HEK293 (cell line): Measurements from ENCODE around the gene TMEM184A.

Experiments
- AEBP2 ChIP-seq: fragments of 450-650 bp; formaldehyde crosslinking; IDR thresholded peaks from 2 replicates; pipeline ENCODE4 v1.5.1; 2016; ENCODE audit warnings: missing biosample characterization, missing genetic modification characterization, borderline replicate concordance
- CTCF ChIP-seq: fragments of 450-650 bp; formaldehyde crosslinking; IDR thresholded peaks from 2 replicates; pipeline ENCODE4 v1.5.1; 2016; ENCODE audit warnings: missing biosample characterization, missing genetic modification characterization
- GLIS1 ChIP-seq: fragments of 450-650 bp; formaldehyde crosslinking; IDR thresholded peaks from 2 replicates; pipeline ENCODE4 v1.5.1; 2016; ENCODE audit warnings: missing biosample characterization, missing genetic modification characterization
- IKZF3 ChIP-seq: fragments of 450-650 bp; IDR thresholded peaks from 2 replicates; pipeline ENCODE4 v1.5.0; 2018; ENCODE audit warnings: missing biosample characterization, mild to moderate bottlenecking, missing genetic modification characterization, moderate library complexity
- KLF16 ChIP-seq: fragments of 450-650 bp; formaldehyde crosslinking; IDR thresholded peaks from 2 replicates; pipeline ENCODE4 v1.5.1; 2017; ENCODE audit warnings: missing biosample characterization, missing genetic modification characterization
- KLF17 ChIP-seq: fragments of 450-650 bp; formaldehyde crosslinking; IDR thresholded peaks from 2 replicates; pipeline ENCODE4 v1.5.1; 2016; ENCODE audit warnings: missing biosample characterization, missing genetic modification characterization
- KLF7 ChIP-seq: fragments of 450-650 bp; formaldehyde crosslinking; IDR thresholded peaks from 2 replicates; pipeline ENCODE4 v1.5.1; 2016; ENCODE audit warnings: missing biosample characterization, missing genetic modification characterization, borderline replicate concordance
- KLF9 ChIP-seq: fragments of 450-650 bp; formaldehyde crosslinking; IDR thresholded peaks from 2 replicates; pipeline ENCODE4 v1.5.1; 2016; ENCODE audit warnings: missing biosample characterization, missing genetic modification characterization, low read depth
- OSR2 ChIP-seq: fragments of 450-650 bp; formaldehyde crosslinking; IDR thresholded peaks from 2 replicates; pipeline ENCODE4 v1.5.1; 2016; ENCODE audit warnings: missing biosample characterization, missing genetic modification characterization
- PATZ1 ChIP-seq: fragments of 450-650 bp; formaldehyde crosslinking; IDR thresholded peaks from 2 replicates; pipeline ENCODE4 v1.5.1; 2016; ENCODE audit warnings: missing biosample characterization, missing genetic modification characterization
- PRDM6 ChIP-seq: fragments of 450-650 bp; formaldehyde crosslinking; IDR thresholded peaks from 2 replicates; pipeline ENCODE4 v1.5.1; 2017; ENCODE audit warnings: missing biosample characterization, missing genetic modification characterization
- RBAK ChIP-seq: fragments of 450-650 bp; formaldehyde crosslinking; IDR thresholded peaks from 2 replicates; pipeline ENCODE4 v1.5.1; 2016; ENCODE audit warnings: missing biosample characterization, missing genetic modification characterization
- TSHZ1 ChIP-seq: fragments of 450-650 bp; formaldehyde crosslinking; IDR thresholded peaks from 2 replicates; pipeline ENCODE4 v1.5.1; 2016; ENCODE audit warnings: missing biosample characterization, missing genetic modification characterization, borderline replicate concordance
- ZBTB20 ChIP-seq: fragments of 450-650 bp; formaldehyde crosslinking; IDR thresholded peaks from 2 replicates; pipeline ENCODE4 v1.5.1; 2016; ENCODE audit warnings: missing biosample characterization, missing genetic modification characterization
- ZIC2 ChIP-seq: fragments of 450-650 bp; formaldehyde crosslinking; IDR thresholded peaks from 2 replicates; pipeline ENCODE4 v1.5.1; 2016; ENCODE audit warnings: missing biosample characterization, missing genetic modification characterization
- ZNF132 ChIP-seq: fragments of 450-650 bp; formaldehyde crosslinking; IDR thresholded peaks from 2 replicates; pipeline ENCODE4 v1.5.1; 2017; ENCODE audit warnings: missing biosample characterization, missing genetic modification characterization, borderline replicate concordance
- ZNF133 ChIP-seq: fragments of 450-650 bp; formaldehyde crosslinking; IDR thresholded peaks from 2 replicates; pipeline ENCODE4 v1.5.1; 2016; ENCODE audit warnings: missing biosample characterization, missing genetic modification characterization
- ZNF175 ChIP-seq: fragments of 450-650 bp; formaldehyde crosslinking; IDR thresholded peaks from 2 replicates; pipeline ENCODE4 v1.5.1; 2016; ENCODE audit warnings: missing biosample characterization, missing genetic modification characterization
- ZNF239 ChIP-seq: fragments of 450-650 bp; formaldehyde crosslinking; IDR thresholded peaks from 2 replicates; pipeline ENCODE4 v1.5.1; 2016; ENCODE audit warnings: missing biosample characterization, missing genetic modification characterization
- ZNF274 ChIP-seq, 2 experiments: fragments of 200-500 bp in 1 of 2; fragments of 450-650 bp in 1 of 2; sonication (Bioruptor generic) in 1 of 2; formaldehyde crosslinking in 1 of 2; IDR thresholded peaks; 2 replicates each; pipeline versions ENCODE4 v1.5.1 to v1.6.1; 2014 to 2016; ENCODE audit warnings: borderline replicate concordance in 1 of 2, inconsistent platforms in 1 of 2, low read length in 1 of 2, missing biosample characterization in 1 of 2, missing genetic modification characterization in 1 of 2
- ZNF335 ChIP-seq: fragments of 450-650 bp; formaldehyde crosslinking; conservative IDR thresholded peaks from 2 replicates; pipeline ENCODE4 v1.5.1; 2016; ENCODE audit warnings: missing biosample characterization, missing genetic modification characterization
- ZNF510 ChIP-seq: fragments of 450-650 bp; formaldehyde crosslinking; IDR thresholded peaks from 2 replicates; pipeline ENCODE4 v1.5.1; 2018; ENCODE audit warnings: mild to moderate bottlenecking, missing genetic modification characterization, missing biosample characterization; ENCODE audit not compliant: insufficient replicate concordance
- ZNF529 ChIP-seq: fragments of 450-650 bp; formaldehyde crosslinking; IDR thresholded peaks from 2 replicates; pipeline ENCODE4 v1.5.1; 2017; ENCODE audit warnings: missing genetic modification characterization, missing biosample characterization; ENCODE audit not compliant: insufficient replicate concordance
- ZNF555 ChIP-seq: fragments of 450-650 bp; formaldehyde crosslinking; conservative IDR thresholded peaks from 2 replicates; pipeline ENCODE4 v1.5.1; 2017; ENCODE audit warnings: missing biosample characterization, mild to moderate bottlenecking, missing genetic modification characterization, inconsistent platforms
- ZNF600 ChIP-seq: fragments of 450-650 bp; formaldehyde crosslinking; IDR thresholded peaks from 2 replicates; pipeline ENCODE4 v1.5.1; 2016; ENCODE audit warnings: missing biosample characterization, missing genetic modification characterization
- ZNF623 ChIP-seq: fragments of 450-650 bp; formaldehyde crosslinking; IDR thresholded peaks from 2 replicates; pipeline ENCODE4 v1.5.1; 2016; ENCODE audit warnings: missing biosample characterization, missing genetic modification characterization
- ZNF626 ChIP-seq: fragments of 450-650 bp; sonication (Bioruptor Pico); formaldehyde crosslinking; IDR thresholded peaks from 2 replicates; pipeline ENCODE4 v1.5.1; 2018; ENCODE audit warnings: missing biosample characterization, missing genetic modification characterization, inconsistent platforms

Gene TMEM184A

GRCh38 chr7:1520539-1521234, 35.3 kb downstream of the TMEM184A start (continued):
- TF ChIP-seq PRDM6 (tag by site-specific recombination) (no peak), OSR2 (tag by site-specific recombination) (no peak), ZNF529 (tag by site-specific recombination) (no peak), ZNF335 (peak; percentile 38; the same call in 1 of the 2 replicates), KLF17 (tag by site-specific recombination) (peak; percentile 84), AEBP2 (tag by site-specific recombination) (no peak), ZNF555 (no peak), TSHZ1 (tag by site-specific recombination) (0 out of 2 replicates have a peak, but pooled peaks have one; percentile 35), ZNF132 (no peak), KLF16 (tag by site-specific recombination) (no peak), KLF9 (no peak), ZIC2 (tag by site-specific recombination) (peak; percentile 70; the same call in 1 of the 2 replicates), ZBTB20 (tag by site-specific recombination) (no peak), ZNF274 (IDR thresholded peaks at IDR 0.05; ENCODE audit: low read length) (no peak), ZNF274 (tag by site-specific recombination; IDR thresholded peaks at IDR 0.05; ENCODE audit: borderline replicate concordance) (no peak), ZNF626 (tag by site-specific recombination) (no peak), ZNF600 (tag by site-specific recombination) (0 out of 2 replicates have a peak, but pooled peaks have one; percentile 22), ZNF239 (no peak), GLIS1 (peak; percentile 84), ZNF623 (tag by site-specific recombination) (0 out of 2 replicates have a peak, but pooled peaks have one; percentile 18), ZNF133 (no peak), CTCF (tag by site-specific recombination) (no peak), ZNF510 (tag by site-specific recombination) (no peak), ZNF175 (tag by site-specific recombination) (no peak), IKZF3 (tag by site-specific recombination) (no peak), PATZ1 (tag by site-specific recombination) (peak; percentile 33; the same call in 1 of the 2 replicates), KLF7 (no peak), RBAK (tag by site-specific recombination) (no peak)
